Choroid plexus epithelial cell (primary cell): ENCODE measurements around the gene TBX18.

ENCODE experiments used
- DNase-seq: peaks from one replicate; pipeline ENCODE4 v3.0.0-alpha.2; 2010; ENCODE audit warnings: low read depth
- H3K4me3 ChIP-seq: 2 replicates; pipeline ENCODE4 v1.5.1; 2011; ENCODE audit warnings: low read depth, mild to moderate bottlenecking, control low read depth, low read length, moderate library complexity
- CTCF ChIP-seq: conservative IDR thresholded peaks from 2 replicates; pipeline ENCODE4 v1.5.1; 2011; ENCODE audit warnings: low read depth, mild to moderate bottlenecking, control low read depth, inconsistent platforms, low read length, moderate library complexity

TBX18 gene

GRCh38 chr6:84763003-84763885 lies 1.2 kb downstream of the TBX18 start:
- peak; percentile 28 for TF ChIP-seq CTCF
- peak overlapping the region; percentile 87 for H3K4me3 ChIP-seq
- DNase-seq, result peak; percentile 97

DNA sequence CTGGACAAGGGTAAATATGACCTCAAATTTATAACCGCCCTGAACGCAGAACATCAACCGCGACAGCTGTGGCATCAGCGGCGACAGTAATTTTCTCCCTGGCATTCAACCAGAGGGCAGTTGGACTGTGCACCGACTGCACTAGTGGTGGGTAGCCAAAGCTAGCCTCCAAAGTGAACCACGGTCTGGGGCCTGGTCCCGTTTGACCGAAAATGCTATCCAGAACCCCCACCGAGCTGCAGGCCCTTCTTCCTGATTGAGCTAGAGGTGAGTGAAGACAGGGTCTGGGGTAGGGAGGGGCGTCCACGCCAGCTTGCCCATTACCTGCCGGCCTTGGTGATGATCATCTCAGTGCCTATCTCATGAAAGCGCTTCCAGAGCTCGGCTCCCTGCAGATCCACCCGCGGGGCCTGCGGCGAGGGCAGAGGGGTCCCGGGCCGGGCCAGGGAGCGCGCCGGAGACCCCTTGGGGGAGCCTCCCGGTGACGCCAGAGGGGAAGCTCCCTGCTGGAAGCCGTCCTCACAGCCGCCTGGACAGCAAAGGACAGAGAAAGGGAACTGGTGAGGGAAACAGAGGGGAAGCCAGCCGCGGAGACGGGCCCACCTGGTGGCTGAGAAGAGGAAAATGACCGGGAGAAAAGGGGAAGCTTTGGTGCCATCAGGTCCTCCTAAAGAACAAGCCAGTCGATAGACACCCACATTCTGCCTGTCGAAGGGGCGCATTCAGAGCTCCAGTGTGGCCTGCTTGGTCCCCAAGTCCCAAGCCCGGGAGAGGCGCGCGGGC lies 2.0 kb downstream of the TBX18 start:
- DNase-seq, result peak; percentile 71
- TF ChIP-seq CTCF, result peak; percentile 56
- peak overlapping the region; percentile 87 for H3K4me3 ChIP-seq

DNA sequence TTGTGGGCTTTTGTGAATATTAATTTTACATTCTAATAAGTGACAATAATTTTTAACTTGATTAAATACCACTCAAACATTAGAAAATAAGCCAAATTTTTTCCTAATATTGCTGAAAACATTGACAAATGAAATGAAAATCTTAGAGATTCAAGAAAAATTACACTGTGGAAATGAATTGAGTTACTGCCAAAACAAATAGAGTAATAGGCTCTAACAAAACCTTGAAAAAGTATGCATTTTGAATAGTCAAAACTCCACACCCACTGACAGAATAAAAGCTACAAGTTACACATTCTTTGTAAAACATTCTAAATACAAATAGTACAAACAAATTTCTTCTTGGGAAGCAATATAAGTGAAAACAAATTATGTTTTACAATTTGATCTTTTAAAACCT lies 5.9 kb downstream of the TBX18 start:
- peak; percentile 60 for DNase-seq
- no peak overlapping the region for H3K4me3 ChIP-seq
- no peak for TF ChIP-seq CTCF

GRCh38 chr6:84756877-84757276 lies 7.5 kb downstream of the TBX18 start:
- H3K4me3 ChIP-seq, result no peak overlapping the region
- no peak for TF ChIP-seq CTCF
- DNase-seq, result peak; percentile 44

DNA sequence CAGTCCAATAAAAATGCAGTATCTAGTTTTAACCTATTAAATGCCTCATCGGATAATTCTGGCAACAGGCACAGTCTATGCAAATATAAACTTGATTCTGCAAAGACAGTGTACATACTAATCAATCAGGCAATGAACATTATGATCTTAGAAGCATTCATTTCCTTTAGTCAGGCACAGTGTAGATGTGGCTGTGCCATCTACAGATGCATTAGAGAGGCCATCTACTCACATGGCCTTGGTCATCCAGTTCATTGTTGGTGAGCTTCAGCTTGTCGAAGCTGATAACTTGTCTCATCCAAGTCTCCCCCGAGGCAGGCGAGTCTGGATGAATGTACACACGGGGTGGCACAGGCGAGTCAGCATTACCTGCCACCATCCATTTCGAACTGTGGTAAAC lies 7.9 kb downstream of the TBX18 start:
- TF ChIP-seq CTCF, result no peak
- H3K4me3 ChIP-seq, result no peak overlapping the region
- no peak for DNase-seq

DNA sequence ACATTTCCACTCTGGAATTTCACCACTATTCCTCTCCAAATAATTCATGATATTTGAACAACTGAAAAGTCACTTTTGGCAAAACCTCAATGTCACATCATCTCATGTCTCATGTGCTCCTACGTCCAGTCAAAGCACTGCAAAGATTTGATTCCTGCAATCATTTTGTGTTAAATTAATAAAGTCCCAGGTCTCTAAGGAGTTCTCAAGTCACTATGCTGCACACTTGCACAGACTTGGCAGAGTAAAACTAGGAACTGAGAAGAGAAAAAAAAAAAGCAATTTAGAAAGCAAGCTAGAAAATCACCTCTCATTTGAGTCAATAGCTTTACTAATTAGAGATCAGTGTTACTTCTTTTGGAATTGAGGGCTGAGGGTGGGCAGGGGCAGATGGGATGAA lies 11.2 kb downstream of the TBX18 start:
- DNase-seq, result no peak
- H3K4me3 ChIP-seq, result no peak overlapping the region
- no peak for TF ChIP-seq CTCF
